HEK293T (cell line): ENCODE measurements around the gene CFAP43.
A peak's percentile ranks its signal among the peaks of the same experiment; 100 is the strongest.

Experiments
- CTCF ChIA-PET: fragments of 350-600 bp; formaldehyde crosslinking; extraction: SDS; loops from one replicate; lab custom pipeline; 2021; ENCODE audit warnings: antibody characterized with exemption, inconsistent platforms; lab: Yijun Ruan, JAX
- POLR2A ChIA-PET: fragments of 350-600 bp; formaldehyde crosslinking; extraction: SDS; loops from one replicate; lab custom pipeline; 2020; ENCODE audit warnings: antibody characterized with exemption, inconsistent platforms; lab: Yijun Ruan, JAX
- DNase-seq: peaks from one replicate; pipeline ENCODE4 v3.0.0; 2012; ENCODE audit warnings: mixed read lengths; ENCODE audit errors: extremely low spot score
- ARNT ChIP-seq: fragments of 450-650 bp; IDR thresholded peaks from 2 replicates; pipeline ENCODE4 v1.6.1; 2017; ENCODE audit warnings: mild to moderate bottlenecking
- BHLHE40 ChIP-seq: fragments of 450-650 bp; IDR thresholded peaks from 2 replicates; pipeline ENCODE4 v1.6.1; 2016; ENCODE audit warnings: mild to moderate bottlenecking, moderate library complexity, borderline replicate concordance
- CTBP1 ChIP-seq: fragments of 450-650 bp; IDR thresholded peaks from 2 replicates; pipeline ENCODE4 v1.6.1; 2016; ENCODE audit warnings: borderline replicate concordance
- ELF4 ChIP-seq: fragments of 450-650 bp; IDR thresholded peaks from 2 replicates; pipeline ENCODE4 v1.6.1; 2017; ENCODE audit warnings: antibody characterized with exemption
- FOXA1 ChIP-seq: fragments of 450-650 bp; IDR thresholded peaks from 2 replicates; pipeline ENCODE4 v1.6.1; 2016; ENCODE audit warnings: mild to moderate bottlenecking
- FOXK2 ChIP-seq: fragments of 450-650 bp; IDR thresholded peaks from 2 replicates; pipeline ENCODE4 v1.6.1; 2016; ENCODE audit warnings: mild to moderate bottlenecking
- FOXM1 ChIP-seq: fragments of 450-650 bp; IDR thresholded peaks from 2 replicates; pipeline ENCODE4 v1.6.1; 2017; ENCODE audit warnings: mild to moderate bottlenecking, borderline replicate concordance
- HDGF ChIP-seq: fragments of 450-650 bp; IDR thresholded peaks from 2 replicates; pipeline ENCODE4 v1.6.1; 2017; ENCODE audit warnings: antibody characterized with exemption, borderline replicate concordance
- L3MBTL2 ChIP-seq: fragments of 450-650 bp; conservative IDR thresholded peaks from 2 replicates; pipeline ENCODE4 v1.6.1; 2016; ENCODE audit warnings: mild to moderate bottlenecking
- LEF1 ChIP-seq: fragments of 450-650 bp; IDR thresholded peaks from 2 replicates; pipeline ENCODE4 v1.6.1; 2017; ENCODE audit warnings: mild to moderate bottlenecking, borderline replicate concordance
- NFRKB ChIP-seq: fragments of 450-650 bp; IDR thresholded peaks from 2 replicates; pipeline ENCODE4 v1.6.1; 2016; ENCODE audit warnings: mild to moderate bottlenecking, moderate library complexity
- PKNOX1 ChIP-seq: fragments of 450-650 bp; IDR thresholded peaks from 2 replicates; pipeline ENCODE4 v1.6.1; 2016
- SP1 ChIP-seq: fragments of 450-650 bp; IDR thresholded peaks from 2 replicates; pipeline ENCODE4 v1.6.1; 2017
- SUZ12 ChIP-seq: fragments of 450-650 bp; IDR thresholded peaks from 2 replicates; pipeline ENCODE4 v1.6.1; 2016; ENCODE audit warnings: mild to moderate bottlenecking
- TARDBP ChIP-seq: fragments of 450-650 bp; IDR thresholded peaks from 2 replicates; pipeline ENCODE4 v1.6.1; 2016
- ZNF384 ChIP-seq: fragments of 450-650 bp; IDR thresholded peaks from 2 replicates; pipeline ENCODE4 v1.6.1; 2016

Gene CFAP43

GRCh38 chr10:104259456-104259855 is 27.3 kb upstream of the CFAP43 start:
- POLR2A ChIA-PET: no interaction called here

DNA sequence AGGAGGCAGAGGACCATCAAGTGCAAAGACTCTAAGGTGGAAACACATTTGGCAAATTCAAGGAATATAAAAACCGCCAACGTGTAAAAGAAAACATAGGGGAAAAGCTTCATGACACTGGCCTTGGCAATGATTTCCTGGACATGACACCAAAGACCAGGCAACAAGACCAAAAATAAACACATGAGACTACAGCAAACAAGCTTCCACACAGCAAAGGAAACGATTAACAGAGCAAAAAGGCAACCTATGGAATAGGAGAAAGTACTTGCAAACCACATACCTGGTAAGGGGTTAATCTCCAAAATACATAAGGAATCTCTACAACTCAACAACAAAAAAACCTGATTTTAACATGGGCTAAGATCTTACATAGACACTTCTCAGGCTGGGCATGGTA is 26.0 kb upstream of the CFAP43 start:
- no peak for DNase-seq
- ChIA-PET POLR2A (no interaction called here), CTCF (no interaction called here)
- TF ChIP-seq SUZ12 (no peak), ELF4 (no peak), TARDBP (no peak), ZNF384 (no peak), FOXA1 (no peak), NFRKB (no peak)

More at GRCh38 chr10:104259456-104259855, 27.3 kb upstream of the CFAP43 start:
- no peak for DNase-seq
- TF ChIP-seq CTBP1: no peak
- CTCF ChIA-PET: no interaction called here

DNA sequence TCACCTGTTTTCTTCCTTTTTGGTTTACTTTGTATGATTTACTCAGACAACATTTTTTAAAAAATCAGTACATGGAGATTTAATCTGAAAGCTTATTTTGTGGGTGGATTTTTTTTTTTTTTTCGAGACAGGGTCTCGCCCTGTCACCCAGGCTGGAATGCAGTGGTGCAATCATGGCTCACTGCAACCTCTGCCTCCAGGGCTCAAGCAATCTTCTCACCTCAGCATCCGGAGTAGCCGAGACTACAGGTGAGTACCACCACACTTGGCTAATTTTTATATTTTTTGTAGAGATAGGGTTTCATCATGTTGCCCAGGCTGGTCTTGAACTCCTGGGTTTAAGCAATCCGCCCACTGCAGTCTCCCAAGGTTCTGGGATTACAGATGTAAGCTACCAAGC is 25.1 kb upstream of the CFAP43 start:
- ChIA-PET POLR2A (interaction anchor here (3.4 kb wide), 1 partner anchor 12 kb away, joined by 23 read pairs; the partner anchor contains the start of gene GSTO2), CTCF (interaction anchor here (0.9 to 2.1 kb wide), 2 partner anchors 17 to 34 kb away, joined by 3 to 12 read pairs; no protein-coding TSS in a partner anchor)
- no peak for DNase-seq
- TF ChIP-seq NFRKB (no peak), FOXA1 (no peak), BHLHE40 (no peak), FOXK2 (no peak), SUZ12 (no peak), TARDBP (no peak), ZNF384 (no peak), L3MBTL2 (no peak), HDGF (no peak), FOXM1 (no peak)

- DNase-seq: no peak
- ChIA-PET POLR2A (interaction anchor here (0.7 to 3.4 kb wide), 3 partner anchors 13 to 78 kb away, joined by 4 to 23 read pairs (median 13); partner anchors contain the start of gene GSTO2), CTCF (interaction anchor here (0.9 to 2.1 kb wide), 3 partner anchors 18 to 280 kb away, joined by 3 to 12 read pairs (median 5); no protein-coding TSS in a partner anchor)
- no peak for TF ChIP-seq TARDBP
- no peak for TF ChIP-seq CTBP1
- TF ChIP-seq HDGF: no peak
- no peak for TF ChIP-seq ZNF384
Measured at GRCh38 chr10:104256335-104256961, 24.3 kb upstream of the CFAP43 start.

GRCh38 chr10:104255311-104255981 is 23.3 kb upstream of the CFAP43 start:
- no peak for TF ChIP-seq HDGF
- TF ChIP-seq TARDBP: no peak
- no peak for TF ChIP-seq SP1
- TF ChIP-seq BHLHE40: no peak
- no peak for TF ChIP-seq FOXM1
- no peak for TF ChIP-seq LEF1
- TF ChIP-seq ELF4: no peak
- TF ChIP-seq ZNF384: no peak
- no peak for TF ChIP-seq FOXA1
- no peak for TF ChIP-seq NFRKB
- TF ChIP-seq ARNT: no peak
- TF ChIP-seq PKNOX1: no peak
- TF ChIP-seq FOXK2: no peak
- TF ChIP-seq CTBP1: no peak
- no peak for TF ChIP-seq SUZ12
- no peak for TF ChIP-seq L3MBTL2
- ChIA-PET POLR2A (interaction anchor here (0.7 to 3.4 kb wide), 6 partner anchors 14 to 134 kb away, joined by 5 to 23 read pairs (median 7); partner anchors contain the start of genes CFAP43, GSTO2 and SFR1), CTCF (interaction anchor here (1.1 to 2.1 kb wide), 3 partner anchors 19 to 281 kb away, joined by 5 to 12 read pairs (median 8); no protein-coding TSS in a partner anchor)
- DNase-seq: no peak

DNA sequence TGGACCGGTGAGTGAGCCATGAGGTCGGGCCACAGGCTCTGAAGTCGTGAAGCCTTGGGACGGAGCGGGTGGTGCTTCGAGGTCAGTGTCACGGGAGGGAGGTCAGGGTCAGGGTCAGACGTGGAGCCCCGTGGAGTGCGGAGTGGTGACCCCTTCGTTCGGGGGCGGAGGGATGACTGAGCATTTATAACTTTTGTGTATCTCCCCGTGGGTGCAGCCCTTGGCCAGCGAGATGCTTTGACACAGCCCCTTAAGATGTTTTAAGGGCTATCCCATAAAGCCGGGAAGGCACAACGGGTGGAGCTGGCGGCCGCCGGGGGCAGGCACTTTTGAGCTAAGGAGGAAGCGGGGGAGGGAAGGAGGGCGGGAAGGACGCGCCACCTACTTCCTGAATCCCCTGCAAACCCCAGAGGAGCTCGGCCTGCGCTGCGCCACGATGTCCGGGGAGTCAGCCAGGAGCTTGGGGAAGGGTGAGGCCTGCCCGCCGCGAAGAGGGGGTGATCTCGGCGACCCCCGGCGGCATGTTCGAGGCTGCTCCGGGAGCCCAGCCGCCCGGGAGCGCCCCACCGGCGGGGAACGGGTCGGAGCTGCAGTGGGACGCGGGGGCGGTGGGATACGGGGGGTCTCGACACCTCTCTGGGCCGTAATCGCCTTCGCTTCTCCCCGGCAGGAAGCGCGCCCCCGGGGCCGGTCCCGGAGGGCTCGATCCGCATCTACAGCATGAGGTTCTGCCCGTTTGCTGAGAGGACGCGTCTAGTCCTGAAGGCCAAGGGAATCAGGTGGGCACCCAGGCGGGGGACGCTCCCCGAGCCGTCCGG is 22.5 kb upstream of the CFAP43 start, which contains the start of gene GSTO1:
TSS of gene GSTO1 (plus strand) at position 400 of the 818 bp plus-strand sequence. CDS start at position 437, 37 bp downstream.
- peak; percentile 77 for DNase-seq
- peak; percentile 77 for TF ChIP-seq ELF4
- TF ChIP-seq L3MBTL2: peak; percentile 73
- TF ChIP-seq TARDBP: no peak
- no peak for TF ChIP-seq FOXM1
- TF ChIP-seq BHLHE40: no peak
- TF ChIP-seq SP1: no peak
- TF ChIP-seq SUZ12: no peak
- TF ChIP-seq HDGF: no peak
- no peak for TF ChIP-seq ARNT
- TF ChIP-seq NFRKB: no peak
- TF ChIP-seq CTBP1: no peak
- no peak for TF ChIP-seq PKNOX1
- ChIA-PET POLR2A (interaction anchor here (0.7 to 3.4 kb wide), 8 partner anchors 9 to 133 kb away, joined by 3 to 23 read pairs (median 6); partner anchors contain the start of genes CFAP43, CFAP58, GSTO2 and SFR1), CTCF (interaction anchor here (1.2 to 1.7 kb wide), 2 partner anchors 20 to 37 kb away, joined by 7 to 8 read pairs; no protein-coding TSS in a partner anchor)
